ENCODE measurements around the gene CCDC47. TPM values are rescaled to one million over a fixed set of nuclear protein-coding genes. Genes with fewer than 3 reads are reported as not detected.

CCDC47 gene
- total RNA-seq, 2 experiments from 2014 or later, result 31.0 to 31.3 TPM

DNA sequence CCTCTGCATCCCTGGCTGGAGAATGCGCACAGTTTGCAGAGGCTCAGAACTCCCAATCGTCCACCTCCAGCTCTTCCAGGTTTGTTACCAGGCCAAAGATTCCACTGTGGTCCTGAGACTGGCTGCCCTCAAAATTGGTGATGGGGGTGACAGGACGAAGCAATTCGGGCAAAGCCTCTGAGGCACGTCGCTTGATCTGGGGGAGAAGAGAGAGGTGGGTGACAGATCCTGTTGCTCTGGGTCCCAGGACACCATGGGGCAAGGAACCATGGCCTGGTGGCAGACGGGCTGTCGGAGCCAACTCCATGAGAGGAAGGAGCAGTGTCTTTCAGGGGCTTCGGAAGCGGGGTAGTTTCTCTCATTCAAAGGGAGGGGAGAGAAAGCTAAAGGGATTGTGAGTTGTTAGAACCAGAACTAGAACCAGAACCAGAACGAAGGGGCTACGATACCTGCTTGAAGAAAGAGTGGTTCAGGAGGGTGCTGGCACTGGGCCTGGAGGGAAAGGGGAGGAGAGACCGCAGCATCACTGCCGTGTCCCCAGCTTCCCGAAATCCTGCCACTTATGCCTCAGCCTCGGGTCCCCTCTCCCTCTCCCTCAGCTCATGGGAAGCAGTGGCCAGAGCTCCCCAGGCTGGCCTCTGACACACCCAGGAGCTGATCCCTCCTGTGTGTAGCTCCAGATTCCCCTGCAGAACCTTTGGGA lies 69.7 kb downstream of the CCDC47 start:
- ATAC-seq (ENCODE audit: poor library complexity) (no peak), DNase-seq (no peak)
- POLR2A ChIA-PET, result interaction anchor here (0.7 to 18.5 kb wide), 9 partner anchors 6 to 316 kb away, joined by 3 to 844 read pairs (median 14); partner anchors contain the start of genes CCDC47, DDX42, ICAM2 and LIMD2
- peaks cover 75% of the 10 kb centered on the region for H3K4me1 Mint-ChIP-seq (ENCODE audit: low read depth)
- intact Hi-C loops (cut with DNase I, micrococcal nuclease), result loop anchor here in 1 of 2 experiments (2.0 to 5.0 kb wide), 2 partner anchors 69 to 804 kb away; partner anchors contain the start of genes CCDC47, CEP95 and DDX5
- Histone ChIP-seq H3K36me3 (ENCODE audit: insufficient read depth, low read length) (peaks cover 16% of the 10 kb centered on the region), H3K27me3 (ENCODE audit: control insufficient read depth in 1 of 2, insufficient read depth in 2 of 2, low read length in 2 of 2) (no peaks in the 10 kb centered on the region), H3K27ac (ENCODE audit: low read depth in 1 of 2, low read length in 2 of 2) (peak overlapping the region in 1 of 2 donors; percentile 89), H3K4me3 (ENCODE audit: low read length) (peak overlapping the region; percentile 90), H3K4me1 (ENCODE audit: insufficient read depth, low read length) (peaks cover 82% of the 10 kb centered on the region), H3K9me3 (ENCODE audit: control insufficient read depth in 1 of 2, insufficient read depth in 1 of 2, low read length in 2 of 2) (no peaks in the 10 kb centered on the region)
- peak overlapping the region; percentile 100 for H3K27ac Mint-ChIP-seq
- H3K36me3 Mint-ChIP-seq (ENCODE audit: low read depth), result peaks cover 51% of the 10 kb centered on the region
- TF ChIP-seq, protein P1, sequence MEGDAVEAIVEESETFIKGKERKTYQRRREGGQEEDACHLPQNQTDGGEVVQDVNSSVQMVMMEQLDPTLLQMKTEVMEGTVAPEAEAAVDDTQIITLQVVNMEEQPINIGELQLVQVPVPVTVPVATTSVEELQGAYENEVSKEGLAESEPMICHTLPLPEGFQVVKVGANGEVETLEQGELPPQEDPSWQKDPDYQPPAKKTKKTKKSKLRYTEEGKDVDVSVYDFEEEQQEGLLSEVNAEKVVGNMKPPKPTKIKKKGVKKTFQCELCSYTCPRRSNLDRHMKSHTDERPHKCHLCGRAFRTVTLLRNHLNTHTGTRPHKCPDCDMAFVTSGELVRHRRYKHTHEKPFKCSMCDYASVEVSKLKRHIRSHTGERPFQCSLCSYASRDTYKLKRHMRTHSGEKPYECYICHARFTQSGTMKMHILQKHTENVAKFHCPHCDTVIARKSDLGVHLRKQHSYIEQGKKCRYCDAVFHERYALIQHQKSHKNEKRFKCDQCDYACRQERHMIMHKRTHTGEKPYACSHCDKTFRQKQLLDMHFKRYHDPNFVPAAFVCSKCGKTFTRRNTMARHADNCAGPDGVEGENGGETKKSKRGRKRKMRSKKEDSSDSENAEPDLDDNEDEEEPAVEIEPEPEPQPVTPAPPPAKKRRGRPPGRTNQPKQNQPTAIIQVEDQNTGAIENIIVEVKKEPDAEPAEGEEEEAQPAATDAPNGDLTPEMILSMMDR (IDR thresholded peaks at IDR 0.05), result no peak
- H3K4me3 Mint-ChIP-seq, result peak overlapping the region; percentile 97
- H3K9me3 Mint-ChIP-seq, result no peaks in the 10 kb centered on the region
- H3K27me3 Mint-ChIP-seq, result no peaks in the 10 kb centered on the region
- CTCF ChIA-PET, result no interaction called here

DNA sequence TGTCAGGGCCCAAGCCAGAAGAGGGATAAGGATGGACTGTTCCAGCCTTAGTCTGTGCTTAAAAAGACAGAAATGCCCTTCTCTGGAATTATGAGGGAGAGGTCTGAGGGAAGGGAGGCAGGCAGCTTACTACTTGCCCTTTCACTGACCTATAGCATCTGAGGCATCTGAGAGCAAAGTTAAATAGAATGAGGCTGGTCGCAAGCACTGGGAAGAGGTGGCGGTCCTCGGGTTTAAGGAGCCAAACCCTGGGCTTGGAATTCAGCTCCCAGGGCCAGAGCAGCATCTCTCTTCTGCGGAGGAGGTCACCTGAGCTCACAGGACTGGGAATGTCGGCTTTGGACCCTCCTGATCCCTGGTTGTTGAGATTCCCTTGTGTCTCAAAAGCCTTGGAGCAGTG lies 70.4 kb downstream of the CCDC47 start:
- H3K27ac Mint-ChIP-seq, result peak overlapping the region; percentile 100
- peak overlapping the region; percentile 90 for H3K4me3 ChIP-seq (ENCODE audit: low read length)
- H3K9me3 Mint-ChIP-seq, result no peaks in the 10 kb centered on the region
- DNase-seq (no peak), ATAC-seq (ENCODE audit: poor library complexity) (no peak)
- intact Hi-C loops (cut with DNase I, micrococcal nuclease), result loop anchor here in 1 of 2 experiments (2.0 to 5.0 kb wide), 2 partner anchors 70 to 804 kb away; partner anchors contain the start of genes CCDC47, CEP95 and DDX5
- H3K36me3 ChIP-seq (ENCODE audit: insufficient read depth, low read length), result peaks cover 23% of the 10 kb centered on the region
- peaks cover 2% of the 10 kb centered on the region for H3K27me3 Mint-ChIP-seq
- peaks cover 58% of the 10 kb centered on the region for H3K36me3 Mint-ChIP-seq (ENCODE audit: low read depth)
- TF ChIP-seq, protein P1 (IDR thresholded peaks at IDR 0.05), result no peak
- POLR2A ChIA-PET, result interaction anchor here (0.9 to 18.5 kb wide), 17 partner anchors 5 to 803 kb away, joined by 3 to 844 read pairs (median 5); partner anchors contain the start of genes CCDC47, CEP95, DDX42 and DDX5
- H3K4me3 Mint-ChIP-seq, result peak overlapping the region; percentile 97
- peaks cover 70% of the 10 kb centered on the region for H3K4me1 Mint-ChIP-seq (ENCODE audit: low read depth)
- no peaks in the 10 kb centered on the region for H3K9me3 ChIP-seq (ENCODE audit: control insufficient read depth in 1 of 2, insufficient read depth in 1 of 2, low read length in 2 of 2)
- peak overlapping the region; percentile 55 to 89 for H3K27ac ChIP-seq (ENCODE audit: low read depth in 1 of 2, low read length in 2 of 2)
- CTCF ChIA-PET, result interaction anchor here (0.6 to 1.3 kb wide), 3 partner anchors 36 to 71 kb away, joined by 3 to 5 read pairs (median 4); partner anchors contain the start of genes CCDC47, DDX42 and STRADA
- peaks cover 80% of the 10 kb centered on the region for H3K4me1 ChIP-seq (ENCODE audit: insufficient read depth, low read length)
- H3K27me3 ChIP-seq (ENCODE audit: control insufficient read depth in 1 of 2, insufficient read depth in 2 of 2, low read length in 2 of 2), result no peaks in the 10 kb centered on the region

DNA sequence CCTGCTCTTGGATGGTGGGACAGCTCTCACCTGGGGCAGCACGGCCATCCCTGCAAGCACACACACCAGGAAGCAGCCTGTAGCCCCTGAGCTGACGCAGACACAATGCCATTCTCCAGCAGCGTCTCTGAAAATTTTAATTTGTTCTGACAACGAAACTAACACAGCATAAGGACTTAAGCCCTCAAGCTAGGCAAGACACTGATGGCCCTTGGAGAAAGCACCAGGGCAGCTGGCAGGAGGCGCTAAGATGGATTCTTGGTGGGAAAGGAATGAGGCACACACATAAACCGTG lies 70.7 kb downstream of the CCDC47 start:
- Mint-ChIP-seq H3K27ac (peak overlapping the region; percentile 100), H3K4me3 (peak overlapping the region; percentile 97), H3K9me3 (no peaks in the 10 kb centered on the region), H3K4me1 (ENCODE audit: low read depth) (peaks cover 73% of the 10 kb centered on the region), H3K27me3 (peaks cover 5% of the 10 kb centered on the region), H3K36me3 (ENCODE audit: low read depth) (peaks cover 61% of the 10 kb centered on the region)
- no peaks in the 10 kb centered on the region for H3K9me3 ChIP-seq (ENCODE audit: control insufficient read depth in 1 of 2, insufficient read depth in 1 of 2, low read length in 2 of 2)
- no peaks in the 10 kb centered on the region for H3K27me3 ChIP-seq (ENCODE audit: control insufficient read depth in 1 of 2, insufficient read depth in 2 of 2, low read length in 2 of 2)
- ChIA-PET CTCF (interaction anchor here (0.6 to 10.9 kb wide), 4 partner anchors 9 to 71 kb away, joined by 3 to 169 read pairs (median 4); partner anchors contain the start of genes CCDC47, DDX42 and STRADA), POLR2A (interaction anchor here (0.9 to 18.5 kb wide), 20 partner anchors 4 to 803 kb away, joined by 3 to 844 read pairs (median 4); partner anchors contain the start of genes CCDC47, CEP95, DCAF7 and DDX42)
- no peak for ATAC-seq (ENCODE audit: poor library complexity)
- TF ChIP-seq, protein P1 (IDR thresholded peaks at IDR 0.05), result no peak
- peaks cover 26% of the 10 kb centered on the region for H3K36me3 ChIP-seq (ENCODE audit: insufficient read depth, low read length)
- H3K4me1 ChIP-seq (ENCODE audit: insufficient read depth, low read length), result peaks cover 80% of the 10 kb centered on the region
- H3K4me3 ChIP-seq (ENCODE audit: low read length), result peak overlapping the region; percentile 90
- intact Hi-C loops (cut with DNase I, micrococcal nuclease), result loop anchor here in 1 of 2 experiments (2.0 to 5.0 kb wide), 2 partner anchors 70 to 805 kb away; partner anchors contain the start of genes CCDC47, CEP95 and DDX5
- H3K27ac ChIP-seq (ENCODE audit: low read depth in 1 of 2, low read length in 2 of 2), result peak overlapping the region; percentile 55 to 89
- peak in 1 of 14 experiments; percentile 36 for DNase-seq

All from CD4-positive, alpha-beta T cell (primary cell).